Kidney glomerular epithelial cell (primary cell): Measurements from ENCODE around the gene PCDH9.

Experiments used
- DNase-seq: peaks from one replicate; lab custom pipeline; 2025; lab: John Stamatoyannopoulos, UW

PCDH9 gene

GRCh38 chr13:66520511-66521355, 709.4 kb downstream of the PCDH9 start:
- DNase-seq, result no peak

DNA sequence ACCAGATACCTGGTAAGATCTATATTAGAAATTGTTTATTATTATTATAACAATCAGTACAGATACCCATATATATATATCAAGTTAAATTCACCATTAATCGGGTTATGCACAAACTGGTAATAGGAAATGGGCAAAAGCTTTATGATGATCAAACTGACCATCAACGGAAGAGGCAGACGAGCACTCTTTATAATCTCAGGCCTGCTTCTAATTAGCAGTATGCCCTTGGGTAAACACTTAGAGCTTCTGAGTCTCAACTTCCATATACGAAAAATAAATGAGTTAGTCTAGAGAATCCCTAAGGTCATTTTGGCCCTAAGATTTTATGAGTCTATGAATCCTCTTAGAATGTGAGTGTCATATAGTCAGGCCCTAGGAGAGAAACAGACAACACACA, 710.9 kb downstream of the PCDH9 start:
- DNase-seq, result no peak

DNA sequence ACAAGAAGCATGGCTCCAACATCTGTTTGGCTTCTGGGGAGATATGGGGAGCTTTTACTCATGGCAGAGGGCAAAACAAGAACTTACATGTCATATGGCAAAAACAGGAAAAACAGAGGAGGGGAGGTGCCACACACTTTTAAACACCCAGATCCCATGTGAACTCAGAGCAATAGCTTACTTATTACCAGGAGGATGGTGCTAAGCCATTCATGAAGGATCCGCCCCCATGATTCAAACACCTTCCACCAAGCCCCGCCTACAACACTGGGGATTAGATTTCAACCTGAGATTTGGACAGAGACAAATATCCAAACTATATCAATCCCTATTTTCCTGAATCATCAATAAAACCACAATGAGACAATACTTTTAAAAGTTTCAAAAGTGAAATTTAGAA, 712.1 kb downstream of the PCDH9 start:
- no peak for DNase-seq

DNA sequence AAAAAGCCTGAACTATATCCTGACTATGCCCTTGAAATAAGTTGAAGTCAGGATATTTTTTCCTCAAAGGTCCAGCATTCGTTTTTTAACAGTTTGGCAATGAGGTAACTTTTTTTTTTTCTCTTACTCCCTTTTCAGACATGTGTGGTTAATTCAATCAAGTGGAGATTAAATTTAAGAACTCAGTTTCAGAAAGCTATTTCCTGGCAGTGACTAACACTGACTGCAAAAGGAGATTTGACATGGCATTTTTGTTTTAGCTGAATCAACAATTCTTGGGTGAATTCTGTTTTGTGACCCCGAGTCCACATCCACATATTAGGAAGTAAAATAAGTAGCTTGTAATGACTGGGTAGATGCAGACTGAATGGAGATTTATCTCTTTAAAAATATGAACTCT, 716.4 kb downstream of the PCDH9 start:
- DNase-seq, result peak; percentile 3

- no peak for DNase-seq
These were observed 721.0 kb downstream of the PCDH9 start for GRCh38 chr13:66509175-66509574.

- DNase-seq, result peak; percentile 11
These were observed 721.8 kb downstream of the PCDH9 start for GRCh38 chr13:66508153-66508909.

GRCh38 chr13:66506979-66507378, 723.2 kb downstream of the PCDH9 start:
- no peak for DNase-seq

GRCh38 chr13:66506051-66506777, 723.9 kb downstream of the PCDH9 start:
- DNase-seq, result no peak

- no peak for DNase-seq
These were observed 726.2 kb downstream of the PCDH9 start for GRCh38 chr13:66503890-66504289.

DNA sequence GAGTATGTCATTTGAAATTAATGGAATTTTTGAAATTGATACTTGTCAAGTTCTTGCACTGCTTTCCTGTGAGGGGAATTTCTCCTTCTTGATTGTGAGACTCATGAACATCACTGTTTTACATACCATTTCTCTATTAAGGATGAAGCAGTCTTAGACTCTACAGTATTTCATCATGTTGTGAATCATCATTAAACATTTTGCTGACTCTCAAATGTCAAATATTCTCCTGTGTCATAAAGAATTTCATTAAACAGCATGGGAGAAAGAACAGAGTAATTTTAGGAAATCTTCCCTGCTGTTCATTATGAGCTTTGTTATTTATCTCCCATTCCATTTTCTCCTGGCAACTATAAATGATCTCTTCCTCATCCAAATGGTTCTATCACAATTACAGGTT, 729.0 kb downstream of the PCDH9 start:
- DNase-seq, result peak; percentile 11

- peak; percentile 4 for DNase-seq
These were observed 737.7 kb downstream of the PCDH9 start for GRCh38 chr13:66492479-66492878.

DNA sequence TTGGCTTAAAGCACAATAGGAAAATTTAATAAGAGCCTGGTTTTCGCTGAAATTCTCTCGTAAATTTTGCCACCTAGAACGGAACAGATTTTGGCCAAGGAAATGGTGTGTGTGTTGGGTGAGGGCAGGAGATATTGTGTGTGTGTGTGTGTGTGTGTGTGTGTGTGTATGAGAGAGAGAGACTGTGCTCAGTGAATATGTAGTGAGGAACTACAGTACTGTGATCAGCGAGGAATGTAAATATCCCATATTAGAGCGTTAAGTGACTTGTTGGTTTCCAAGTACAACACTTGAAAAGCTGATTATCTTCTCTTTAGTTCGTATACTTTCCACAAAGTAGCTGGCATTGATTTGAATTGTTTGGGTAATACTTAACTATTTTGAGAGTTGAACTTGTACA, 738.9 kb downstream of the PCDH9 start:
- DNase-seq, result no peak

DNA sequence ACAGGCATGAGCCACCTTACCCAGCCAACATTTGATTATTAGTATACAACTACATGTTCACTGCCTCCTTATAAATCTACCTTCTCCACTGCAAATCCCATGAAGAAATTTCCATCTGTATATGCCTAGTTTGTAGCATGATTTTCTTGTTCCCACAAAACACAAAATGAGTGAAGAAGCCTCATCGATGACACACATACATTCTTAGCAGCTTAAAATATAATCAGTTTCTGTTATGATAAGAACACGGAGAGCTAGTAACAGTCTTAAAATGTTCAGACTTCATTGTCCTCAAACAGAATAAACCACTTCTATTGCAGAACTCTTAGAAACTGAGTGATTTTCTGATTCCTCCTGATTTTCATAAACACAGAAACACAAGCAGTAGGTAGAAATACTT, 740.5 kb downstream of the PCDH9 start:
- no peak for DNase-seq

DNA sequence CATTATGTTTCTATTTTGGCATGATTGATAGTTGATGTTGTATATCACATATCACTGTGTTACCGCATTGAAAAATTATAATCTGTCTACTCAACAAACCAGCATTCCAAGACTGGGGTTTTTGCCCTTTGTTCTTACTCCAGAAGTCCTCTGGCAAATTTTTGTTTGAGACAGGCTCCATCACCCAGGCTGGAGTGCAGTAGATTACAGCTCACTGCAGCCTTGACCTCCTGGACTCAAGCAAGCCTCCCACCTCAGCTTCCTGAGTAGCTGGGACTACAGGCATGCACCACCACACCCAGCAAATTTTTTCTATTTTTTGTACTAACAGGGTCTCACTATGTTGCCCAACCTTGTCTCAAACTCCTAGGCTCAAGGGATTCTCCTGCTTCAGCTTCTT, 741.0 kb downstream of the PCDH9 start:
- DNase-seq, result no peak

GRCh38 chr13:66483712-66484111, 746.4 kb downstream of the PCDH9 start:
- no peak for DNase-seq

GRCh38 chr13:66482836-66483235, 747.3 kb downstream of the PCDH9 start:
- DNase-seq, result no peak

DNA sequence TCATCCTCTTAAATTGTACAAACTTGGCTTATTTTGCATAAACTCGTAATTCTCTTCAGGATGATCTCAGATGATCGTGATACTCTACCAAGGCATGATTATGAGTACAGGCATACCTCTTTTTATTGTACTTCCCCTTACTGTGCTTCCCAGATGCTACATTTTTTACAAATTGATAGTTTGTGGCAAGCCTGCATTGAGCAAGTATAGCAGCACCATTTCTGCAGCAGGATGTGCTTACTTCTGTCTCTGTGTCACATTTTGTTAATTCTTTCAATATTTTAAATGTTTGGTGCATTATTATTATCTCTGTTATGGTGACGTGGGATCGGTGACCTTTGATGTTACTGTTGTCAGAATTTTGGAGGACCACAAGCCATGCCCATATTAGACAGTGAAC, 752.3 kb downstream of the PCDH9 start:
- no peak for DNase-seq

- no peak for DNase-seq
These were observed 755.1 kb downstream of the PCDH9 start for GRCh38 chr13:66475061-66475460.

DNA sequence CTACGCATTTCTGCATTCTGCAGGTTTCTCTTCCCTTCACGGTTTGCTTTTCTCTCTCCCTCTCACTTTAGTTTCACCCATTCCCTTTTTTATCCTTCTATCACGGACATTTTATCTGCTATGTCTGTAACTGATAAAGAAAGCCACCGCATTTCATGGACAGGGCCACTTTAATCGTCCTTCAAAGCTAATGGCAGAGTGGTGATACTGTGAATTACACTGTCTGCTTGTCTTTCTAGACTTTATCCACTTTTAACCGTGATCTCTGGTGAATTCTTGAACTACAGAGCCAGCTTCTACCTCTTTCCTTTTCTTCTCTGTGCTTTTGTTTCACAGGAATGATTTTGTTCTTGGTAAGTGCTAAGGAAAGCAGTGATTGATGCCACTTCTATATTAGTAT, 760.4 kb downstream of the PCDH9 start:
- DNase-seq, result no peak

DNA sequence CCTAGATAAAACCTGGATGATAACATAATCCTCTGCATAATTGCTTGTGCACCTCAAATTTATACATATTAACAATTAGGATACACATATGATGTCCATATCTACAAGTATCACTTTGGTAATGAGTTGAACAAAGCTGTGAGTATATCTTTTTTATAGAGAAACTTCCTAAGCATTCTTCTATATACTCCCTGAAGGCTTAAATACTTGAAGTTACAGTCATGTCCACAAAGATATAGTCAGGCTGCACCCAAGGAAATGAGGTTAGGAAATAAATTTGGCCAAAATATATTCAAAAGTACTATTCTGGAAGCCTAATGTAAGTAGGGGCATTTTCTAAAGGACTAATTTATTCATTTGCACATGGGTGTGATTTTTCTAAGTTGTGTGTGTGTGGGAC, 761.5 kb downstream of the PCDH9 start:
- DNase-seq, result no peak

DNA sequence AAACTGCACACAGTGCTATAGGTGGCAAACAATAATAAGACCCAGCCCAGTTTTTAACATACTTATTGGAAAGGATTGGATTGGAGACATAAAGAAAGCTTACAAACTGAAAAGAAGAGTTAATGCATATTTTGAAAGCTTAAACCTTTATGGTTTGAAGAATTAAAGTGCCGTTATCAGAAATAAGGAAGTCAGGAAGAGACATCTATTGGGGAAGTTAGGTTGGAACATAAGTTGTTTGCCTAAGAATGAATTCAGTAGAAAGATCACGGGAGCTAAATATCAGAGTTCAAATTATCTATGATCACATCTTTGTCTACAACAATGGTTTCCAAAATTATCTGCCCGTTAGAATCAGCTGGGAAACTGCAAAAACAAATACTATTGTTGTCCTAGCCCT, 767.9 kb downstream of the PCDH9 start:
- DNase-seq, result no peak

DNA sequence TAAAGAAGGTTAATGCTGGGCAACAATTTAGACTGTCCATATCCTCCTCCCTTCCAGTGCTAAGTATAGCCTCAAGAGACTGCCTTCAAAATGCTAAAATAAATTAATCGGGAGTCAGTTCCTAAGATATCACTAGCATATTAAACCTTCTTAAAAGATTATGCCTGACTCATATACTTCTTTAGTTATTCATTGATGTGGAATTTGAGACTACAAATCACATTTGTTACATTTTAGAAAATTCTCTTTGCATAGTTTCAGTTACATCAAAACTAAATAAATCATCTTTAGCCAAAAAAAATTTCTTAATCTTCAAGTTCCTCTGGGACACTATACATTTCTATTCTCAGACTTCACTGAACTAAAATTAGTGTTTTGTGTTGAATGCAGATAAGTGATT, 769.1 kb downstream of the PCDH9 start:
- no peak for DNase-seq

DNA sequence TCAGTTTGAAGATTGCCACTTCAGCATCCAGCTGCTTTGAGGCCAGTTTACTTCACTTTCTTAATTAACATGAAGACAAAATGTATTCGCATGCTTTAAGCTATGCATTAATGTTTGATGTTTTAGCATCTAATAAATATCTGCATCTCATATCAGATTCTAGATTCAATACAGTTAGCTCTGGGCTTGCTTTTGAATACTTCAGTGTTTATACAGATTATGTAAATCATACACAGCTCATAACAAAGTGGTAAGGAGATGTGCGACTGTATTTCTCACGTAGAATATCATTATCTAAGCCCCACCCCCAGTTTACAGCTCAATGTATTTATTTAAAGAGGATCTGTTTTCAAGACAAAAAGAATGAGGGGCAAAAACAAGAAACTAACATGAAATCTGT, 770.5 kb downstream of the PCDH9 start:
- DNase-seq, result no peak
